Kidney capillary endothelial cell (primary cell): Measurements from ENCODE around the gene C12orf57.

Experiments used
- DNase-seq: peaks from one replicate; pipeline ENCODE4 v3.0.0-alpha.2; 2018; ENCODE audit warnings: low spot score

The C12orf57 gene

GRCh38 chr12:6917491-6918231, 26.2 kb upstream of the C12orf57 start:
- DNase-seq, result no peak

GRCh38 chr12:6919588-6919987, 24.2 kb upstream of the C12orf57 start:
- no peak for DNase-seq

- no peak for DNase-seq
Measured at GRCh38 chr12:6921539-6921938, 22.3 kb upstream of the C12orf57 start.

- DNase-seq, result no peak
Measured at GRCh38 chr12:6921996-6922946, 21.6 kb upstream of the C12orf57 start.

- no peak for DNase-seq
Measured at GRCh38 chr12:6923003-6923732, 20.7 kb upstream of the C12orf57 start.

GRCh38 chr12:6923851-6924250, 20.0 kb upstream of the C12orf57 start:
- DNase-seq, result no peak

- DNase-seq, result no peak
Measured at GRCh38 chr12:6925239-6925539, 18.6 kb upstream of the C12orf57 start.

- peak; percentile 71 for DNase-seq
Measured at GRCh38 chr12:6925540-6926279, 18.1 kb upstream of the C12orf57 start.

GRCh38 chr12:6927379-6928021, 16.3 kb upstream of the C12orf57 start, which contains the start of gene ATN1:
TSS of gene ATN1 (plus strand) at chr12:6927959. CDS start at chr12:6934002, 6,043 bp downstream.
- DNase-seq, result no peak

- DNase-seq, result no peak
Measured at GRCh38 chr12:6928022-6928702, 15.7 kb upstream of the C12orf57 start.

- DNase-seq, result no peak
Measured at GRCh38 chr12:6928703-6929407, 15.0 kb upstream of the C12orf57 start.

GRCh38 chr12:6929466-6930452, 14.1 kb upstream of the C12orf57 start:
- DNase-seq, result no peak

GRCh38 chr12:6932766-6933165, 11.1 kb upstream of the C12orf57 start:
- no peak for DNase-seq

- no peak for DNase-seq
Measured at GRCh38 chr12:6934110-6934509, 9.7 kb upstream of the C12orf57 start.

GRCh38 chr12:6935371-6936193, 8.2 kb upstream of the C12orf57 start:
- no peak for DNase-seq

- no peak for DNase-seq
Measured at GRCh38 chr12:6936194-6936635, 7.6 kb upstream of the C12orf57 start.

- DNase-seq, result no peak
Measured at GRCh38 chr12:6936636-6937480, 7.0 kb upstream of the C12orf57 start.
